DMS153 treated with DMSO at 0.1 percent for 48 hours (cell line): Measurements from ENCODE around the gene OCA2.
"Not testable (repeated sequence)": the region's sequence is repeated elsewhere in the genome, so short reads cannot be mapped to it uniquely, and the experiment has no call there.

Source experiments
- DNase-seq: peaks from one replicate; lab custom pipeline; 2025; ENCODE audit not compliant: unreplicated experiment; lab: John Stamatoyannopoulos, UW

The OCA2 gene

DNA sequence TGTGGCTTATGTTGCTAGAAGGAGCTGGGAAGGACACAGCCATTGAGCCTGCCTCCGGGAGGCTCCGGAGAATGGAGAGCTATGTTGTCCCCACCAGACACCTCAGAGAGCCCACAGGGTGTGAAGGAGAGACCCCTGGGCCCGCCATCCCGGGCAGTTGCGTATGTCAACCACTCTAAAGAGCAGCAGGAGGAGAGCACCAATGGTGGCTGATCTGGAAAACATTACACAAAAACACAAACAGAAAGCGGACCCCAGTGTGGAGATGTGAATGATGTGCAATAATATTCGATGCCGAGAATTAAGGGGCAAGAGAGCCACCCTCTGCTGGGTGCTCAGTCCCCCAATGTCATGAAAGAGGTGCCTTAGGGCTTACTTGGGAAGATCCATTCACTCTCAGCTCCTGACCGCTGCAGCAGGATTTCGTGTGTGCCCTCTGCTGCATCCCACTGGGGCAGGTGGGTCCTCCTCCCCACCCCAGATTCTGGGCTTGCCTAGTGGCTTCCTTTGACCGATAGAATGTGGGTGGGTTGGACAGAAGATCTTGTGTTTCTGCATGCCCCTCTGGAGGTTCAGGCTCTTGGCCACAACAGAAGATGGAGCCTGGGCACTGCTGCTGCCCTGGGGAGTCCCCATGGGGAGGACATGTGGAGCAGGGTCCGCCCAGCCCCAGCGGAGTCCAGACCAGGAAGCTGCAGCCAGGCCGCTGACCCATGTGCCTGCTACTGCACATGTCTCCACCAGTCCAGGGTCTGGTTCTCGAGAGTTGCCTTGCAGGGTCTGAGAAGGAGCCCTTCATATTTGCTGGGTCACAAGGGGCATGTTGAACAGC, 245.3 kb downstream of the OCA2 start:
- no peak for DNase-seq

DNA sequence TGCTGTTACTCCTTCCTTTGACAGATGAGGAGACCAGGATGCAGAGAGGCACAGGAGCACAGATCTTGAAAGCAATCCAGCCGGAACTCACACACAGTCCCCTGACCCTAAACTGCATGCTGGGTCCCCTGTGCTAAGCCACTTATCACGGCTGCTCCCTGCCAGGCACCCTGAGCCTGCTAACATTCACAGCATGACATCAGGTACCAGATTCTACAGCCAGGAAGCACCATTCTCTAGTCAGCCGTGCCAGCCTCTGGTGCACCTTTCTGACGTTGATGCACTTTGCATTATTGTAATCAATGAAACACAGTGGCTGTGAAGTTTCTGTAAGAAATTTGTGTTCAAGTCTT, 247.3 kb downstream of the OCA2 start:
- no peak for DNase-seq

DNA sequence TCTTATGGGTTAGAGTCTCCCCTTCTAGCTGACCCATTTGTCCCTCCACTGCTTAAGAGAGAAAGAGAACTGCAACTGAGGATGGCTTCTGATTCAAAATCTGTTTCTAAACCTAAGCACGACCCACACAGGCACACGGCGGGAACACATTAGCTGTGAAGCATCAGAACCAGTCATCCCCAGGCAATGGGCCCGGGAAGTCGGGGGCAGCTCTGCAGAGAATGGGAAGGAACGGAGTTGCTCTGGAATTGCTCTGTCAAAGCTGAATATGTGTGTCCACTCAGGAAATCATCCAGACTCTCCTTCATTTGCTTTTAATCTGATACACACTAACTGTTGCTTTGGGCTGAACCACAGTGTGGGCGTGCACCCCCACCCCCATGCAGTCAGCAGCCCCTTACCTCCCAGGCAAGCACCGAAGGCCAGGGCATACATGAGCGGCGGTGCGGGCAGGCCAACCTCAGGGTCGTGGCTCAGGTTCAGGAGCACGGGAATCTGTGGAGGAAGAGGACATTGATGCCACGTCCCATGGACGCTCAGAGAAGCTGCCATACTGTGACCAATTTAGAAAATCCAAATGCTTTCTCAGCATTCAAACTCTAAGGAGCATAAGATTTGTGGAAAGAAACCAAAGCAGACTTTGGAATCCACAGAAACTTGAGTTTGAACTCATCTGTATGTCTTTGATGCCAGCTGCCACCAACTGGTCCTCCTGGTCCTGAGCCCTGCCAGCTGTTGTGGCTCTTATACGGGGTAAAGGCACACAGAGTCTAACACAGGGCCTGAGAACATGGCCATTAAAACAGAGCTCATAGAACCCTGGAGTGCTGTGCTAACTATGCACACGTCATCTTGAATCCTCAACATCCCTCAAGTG, 247.9 kb downstream of the OCA2 start:
- no peak for DNase-seq

DNA sequence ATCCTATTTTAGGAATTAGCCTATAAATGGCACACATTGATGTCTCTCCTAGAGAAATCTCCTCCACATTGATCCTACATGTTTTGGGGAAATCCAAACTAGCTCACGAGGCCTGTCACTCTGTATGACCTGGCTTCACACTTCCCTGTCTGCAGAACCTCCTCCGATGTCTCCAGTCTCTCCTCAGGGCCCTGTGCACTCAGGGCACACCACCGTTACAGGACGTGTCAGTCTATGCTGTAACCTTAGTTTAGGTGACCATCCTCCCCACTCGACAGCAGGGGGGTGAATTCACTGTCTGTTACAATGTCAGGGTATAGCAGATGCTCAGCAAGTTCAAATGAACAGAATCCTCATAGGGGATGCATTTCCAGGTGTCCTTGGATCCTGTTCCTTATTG, 249.1 kb downstream of the OCA2 start:
- no peak for DNase-seq

DNA sequence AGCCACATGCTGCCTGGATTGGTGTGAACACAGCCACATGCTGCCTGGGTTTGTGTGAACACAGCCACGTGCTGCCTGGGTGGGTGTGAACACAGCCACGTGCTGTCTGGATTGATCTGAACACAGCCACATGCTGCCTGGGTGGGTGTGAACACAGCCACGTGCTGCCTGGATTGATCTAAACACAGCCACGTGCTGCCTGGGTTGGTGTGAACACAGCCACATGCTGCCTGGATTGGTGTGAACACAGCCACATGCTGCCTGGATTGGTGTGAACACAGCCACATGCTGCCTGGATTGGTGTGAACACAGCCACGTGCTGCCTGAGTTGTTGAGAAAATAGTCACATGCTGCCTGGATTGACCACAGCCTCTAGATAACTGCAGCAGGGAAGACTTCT, 250.2 kb downstream of the OCA2 start:
- DNase-seq: not testable (repeated sequence)

DNA sequence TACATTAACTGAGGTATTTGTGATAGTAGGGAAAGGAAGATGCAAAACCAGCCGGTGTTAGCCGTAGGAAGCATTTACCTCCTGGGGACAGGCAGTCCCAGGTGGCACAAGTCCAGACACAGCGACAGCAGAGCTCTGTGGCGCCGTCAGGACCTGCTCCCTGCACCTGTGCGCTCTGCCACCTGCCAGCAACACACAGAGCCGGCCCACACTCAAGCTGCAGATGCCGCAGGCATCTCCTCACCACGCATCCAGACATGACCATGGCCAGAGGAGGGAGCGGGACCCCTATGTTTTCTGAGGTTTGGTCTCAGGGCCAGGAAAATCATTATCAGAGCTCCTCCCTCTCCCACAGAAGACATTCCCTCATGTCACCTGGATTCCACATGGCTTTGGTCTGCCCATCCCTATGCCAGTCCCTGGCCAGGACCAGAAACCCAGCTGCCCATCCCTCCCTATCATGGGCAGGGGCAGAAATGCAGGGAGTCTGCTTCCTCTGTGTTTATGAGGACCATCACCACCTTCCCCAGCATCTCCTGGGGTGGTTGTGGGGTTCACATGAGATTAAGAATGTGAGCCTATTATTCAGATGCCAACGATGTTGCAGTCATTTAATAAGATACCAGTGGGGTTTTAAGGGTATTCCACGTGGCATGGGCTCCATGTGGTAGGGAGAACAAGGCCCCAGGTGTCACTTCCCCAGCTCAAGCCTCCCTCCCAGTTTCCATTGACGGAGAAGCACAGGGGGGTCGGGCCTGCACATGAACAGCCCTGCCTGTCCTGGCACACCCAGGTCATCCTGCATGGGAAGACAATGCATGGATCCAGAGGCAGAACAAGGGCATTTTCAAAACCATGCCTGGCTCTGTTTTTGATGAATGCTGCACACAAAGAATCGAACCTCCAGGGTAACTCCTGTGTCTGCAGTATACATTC, 251.1 kb downstream of the OCA2 start:
- no peak for DNase-seq

DNA sequence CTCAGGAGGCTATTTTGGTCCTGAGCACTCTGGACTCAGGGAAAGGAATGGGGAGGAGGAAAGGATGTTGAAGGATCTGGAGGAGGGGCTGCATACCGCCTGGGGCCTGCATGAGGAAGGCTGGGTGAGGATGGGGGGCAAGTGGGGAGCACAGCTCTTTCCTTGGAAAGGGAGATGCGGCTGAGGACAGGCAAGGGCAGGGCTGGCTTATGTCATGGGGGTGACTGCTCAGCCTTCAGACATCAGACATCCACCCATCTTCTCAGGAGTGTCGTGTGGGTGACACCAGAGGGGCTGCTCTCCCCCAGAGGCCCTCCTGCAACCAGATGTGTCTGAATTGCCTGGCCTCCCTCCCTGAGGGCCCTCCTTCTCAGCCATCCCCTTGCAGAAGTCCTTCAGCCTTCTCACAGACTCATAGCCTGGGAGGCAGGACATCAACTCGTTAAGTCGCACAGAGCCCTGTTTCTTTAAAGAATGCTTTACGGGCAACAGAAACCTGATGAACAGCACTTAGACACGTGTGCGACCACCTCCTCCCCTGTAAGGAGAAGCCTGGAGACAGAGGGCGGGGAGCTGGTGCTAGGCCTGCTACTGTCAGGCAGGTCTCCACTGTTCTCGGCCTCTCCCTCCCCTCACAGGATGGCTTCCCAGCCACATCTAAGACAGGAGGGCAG, 252.3 kb downstream of the OCA2 start:
- no peak for DNase-seq

DNA sequence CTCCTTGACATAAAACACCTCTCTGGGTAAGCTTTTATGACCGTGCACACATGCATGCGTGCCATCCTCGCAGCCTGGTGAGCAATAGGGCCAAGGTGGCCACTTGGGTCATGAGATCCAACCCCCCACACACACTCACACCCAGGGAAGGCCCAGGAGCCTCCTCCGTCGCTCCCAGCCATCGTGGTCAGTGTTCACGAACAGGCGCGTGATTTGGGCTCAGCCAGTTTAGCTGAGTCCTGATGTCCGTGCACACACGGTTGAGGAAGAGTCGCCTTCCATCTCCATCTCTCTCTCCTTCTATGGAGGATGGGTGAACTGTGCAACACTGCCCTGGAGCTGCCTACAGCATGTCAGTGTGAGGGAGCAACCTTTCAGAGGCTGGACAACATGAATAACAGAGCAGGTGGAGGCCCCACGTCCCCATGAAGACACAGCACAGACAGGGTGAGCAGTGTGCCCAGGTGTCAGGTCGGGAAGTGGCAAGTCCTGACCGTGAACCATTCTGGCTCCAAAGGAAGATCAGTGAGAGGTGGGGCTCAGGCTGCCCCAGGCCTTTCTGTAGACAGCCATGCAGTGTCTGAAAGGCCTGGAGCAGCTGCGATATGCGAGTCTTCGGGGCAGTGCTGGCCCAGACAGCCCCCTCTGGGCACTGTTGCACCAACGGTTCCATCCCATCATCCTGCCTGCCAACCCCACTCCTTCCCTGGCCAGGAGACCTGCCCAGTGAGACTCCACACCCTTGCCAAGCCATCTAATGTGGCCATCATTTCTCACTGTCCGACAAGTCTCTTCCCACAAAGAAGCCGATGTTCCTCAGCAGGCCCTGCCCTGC, 253.4 kb downstream of the OCA2 start:
- no peak for DNase-seq

DNA sequence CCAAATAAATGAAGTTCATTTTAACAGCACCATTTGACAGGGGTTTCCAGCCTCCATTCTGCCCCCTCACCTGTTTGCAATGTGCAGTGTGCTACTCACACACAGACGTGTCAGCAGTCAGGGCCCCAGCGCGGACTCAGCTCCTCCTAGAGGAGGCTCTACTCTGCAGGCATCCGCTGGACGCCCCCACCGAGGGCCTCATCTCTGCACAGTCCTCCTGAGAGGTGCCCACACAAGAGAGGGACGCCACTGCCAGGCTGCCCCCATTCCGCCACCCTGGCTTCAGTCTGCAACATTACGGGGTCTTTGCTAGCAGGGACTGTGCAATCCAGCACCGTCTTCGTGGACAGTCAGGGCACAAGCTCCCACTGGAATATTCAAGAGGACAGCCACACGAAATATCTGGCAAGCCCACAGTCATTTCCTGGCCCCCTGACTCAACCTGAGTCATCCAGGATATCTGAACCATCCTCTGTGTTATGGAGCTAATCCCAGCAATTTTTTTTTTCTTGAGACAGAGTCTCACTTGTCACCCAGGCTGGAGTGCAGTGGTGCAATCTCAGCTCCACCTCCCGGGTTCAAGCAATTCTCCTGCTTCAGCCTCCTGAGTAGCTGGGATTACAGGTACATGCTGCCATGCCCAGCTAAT, 255.0 kb downstream of the OCA2 start:
- DNase-seq: no peak

DNA sequence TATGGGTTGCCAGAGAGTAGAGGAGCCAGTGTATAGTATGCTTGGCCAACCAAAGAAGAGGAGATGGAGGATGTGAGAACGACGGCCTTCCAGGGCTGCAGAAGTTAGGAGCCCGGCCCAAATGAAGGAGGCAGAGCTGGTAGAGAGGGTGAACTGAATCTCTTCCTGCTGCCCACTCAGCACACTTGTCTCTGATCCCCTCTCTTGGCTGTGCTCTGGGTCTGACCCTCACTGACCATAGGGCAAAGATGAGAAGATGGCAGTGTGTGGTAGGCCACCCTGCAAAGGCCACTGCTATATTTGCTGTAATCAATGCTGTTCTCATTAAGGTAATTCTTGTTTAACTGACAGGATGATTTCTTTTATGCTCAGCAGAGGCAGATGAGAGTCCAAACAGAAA, 256.0 kb downstream of the OCA2 start:
- DNase-seq: no peak

DNA sequence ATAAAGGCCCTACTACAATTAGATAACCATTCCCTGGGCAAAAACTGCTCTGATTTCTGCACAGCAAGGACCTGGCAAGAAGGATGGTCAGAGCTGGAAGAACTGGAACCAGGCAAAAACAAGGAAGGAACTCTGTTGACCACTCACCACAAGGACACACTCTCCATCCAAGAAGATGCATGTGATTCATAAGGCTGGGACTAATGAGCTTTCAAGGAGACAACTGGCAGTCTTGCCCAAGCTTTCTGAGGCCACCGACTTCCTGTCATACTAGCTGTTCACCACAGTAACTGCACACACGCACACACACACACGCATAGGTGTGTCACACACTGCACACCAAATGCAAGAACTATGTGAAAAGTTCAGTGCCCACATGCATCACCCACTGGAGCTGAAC, 256.6 kb downstream of the OCA2 start:
- no peak for DNase-seq

DNA sequence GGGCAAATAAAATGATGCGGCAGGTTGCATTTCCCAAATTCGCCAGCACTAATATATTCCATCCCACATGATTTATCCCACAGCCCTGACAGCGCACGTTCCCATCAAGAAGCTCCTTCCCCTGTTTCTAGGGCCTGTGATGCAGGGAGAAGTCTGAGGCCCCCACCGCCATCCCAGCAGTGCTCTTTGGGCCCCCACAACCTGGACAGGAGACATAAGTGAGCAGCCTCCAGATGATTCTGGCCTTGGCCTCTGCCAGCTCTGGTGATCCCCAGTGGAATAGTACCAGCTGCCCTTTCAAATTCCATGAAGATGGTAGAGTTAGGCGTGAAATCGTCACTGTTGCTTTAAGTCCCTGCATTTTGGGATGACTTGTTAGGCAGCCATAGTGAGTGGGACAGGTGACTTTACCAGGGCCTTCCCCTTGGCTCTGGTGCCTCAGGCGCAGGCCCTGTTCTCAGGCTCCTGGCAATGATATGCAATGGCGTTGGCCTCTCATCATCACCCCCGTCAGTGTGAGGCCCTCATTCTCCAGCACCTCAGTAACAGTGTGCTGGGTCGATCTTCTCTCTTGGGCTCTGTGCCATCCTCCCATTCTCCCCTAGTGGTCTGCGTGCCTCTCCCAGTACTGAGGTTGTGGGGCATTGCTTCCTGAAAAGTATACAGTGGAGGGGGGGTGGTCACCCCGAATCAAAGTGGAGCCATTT, 263.7 kb downstream of the OCA2 start:
- no peak for DNase-seq

DNA sequence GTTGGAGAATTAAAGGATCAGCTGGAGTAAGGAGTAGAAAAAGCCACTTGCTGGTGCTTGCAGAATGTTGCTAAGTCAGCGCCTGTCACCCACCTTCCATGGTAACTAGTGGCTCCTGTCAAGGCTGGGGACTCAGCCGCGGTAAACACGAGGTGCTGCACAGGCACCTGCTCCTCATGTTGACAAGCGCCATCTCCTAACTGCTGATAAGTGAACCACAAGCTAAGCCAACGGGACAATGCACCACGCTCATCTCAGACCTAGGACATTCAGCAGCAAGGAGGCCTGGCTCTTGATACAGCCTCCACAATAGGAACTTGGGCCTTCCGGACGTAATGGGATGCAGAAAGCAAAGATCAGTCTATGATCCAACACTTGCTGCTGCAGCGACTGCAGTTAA, 264.4 kb downstream of the OCA2 start:
- no peak for DNase-seq

DNA sequence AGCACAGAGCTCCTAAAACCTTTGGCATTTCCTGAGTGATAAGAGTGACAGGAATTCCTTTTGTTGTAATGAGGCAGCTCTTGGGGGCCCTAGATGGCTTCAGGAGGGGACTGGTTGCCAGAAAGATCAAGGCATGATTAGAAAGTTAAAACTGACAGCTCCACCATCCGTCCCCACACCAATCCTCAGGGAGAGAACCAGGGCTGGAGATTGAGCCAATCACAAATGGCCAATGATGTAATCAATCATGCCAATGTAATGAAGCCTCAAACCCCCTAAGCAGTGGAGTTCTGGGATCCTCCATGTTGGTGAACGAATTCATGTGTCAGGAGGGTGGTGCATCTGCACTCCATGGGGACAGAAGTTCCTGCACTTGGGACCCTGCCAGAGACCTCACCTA, 265.1 kb downstream of the OCA2 start:
- DNase-seq: no peak

DNA sequence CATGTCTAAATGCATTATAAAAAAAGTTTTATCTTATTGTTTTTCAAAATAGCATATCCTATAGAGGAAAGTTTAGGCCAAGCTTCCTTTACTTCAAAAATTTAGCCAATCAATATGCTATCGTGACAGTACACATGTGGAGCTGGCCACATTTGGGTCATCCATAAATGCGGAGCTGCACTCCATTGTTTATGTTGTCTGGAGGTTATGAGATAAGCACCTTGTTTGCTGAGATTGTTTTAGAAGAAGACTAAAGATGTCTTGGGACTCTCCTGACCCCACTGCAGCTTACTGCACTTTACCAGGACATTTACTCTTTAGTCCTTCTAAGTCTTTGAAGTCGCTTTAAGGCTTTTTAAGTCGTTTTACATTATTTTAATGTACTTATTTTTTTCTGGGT, 265.9 kb downstream of the OCA2 start:
- no peak for DNase-seq

DNA sequence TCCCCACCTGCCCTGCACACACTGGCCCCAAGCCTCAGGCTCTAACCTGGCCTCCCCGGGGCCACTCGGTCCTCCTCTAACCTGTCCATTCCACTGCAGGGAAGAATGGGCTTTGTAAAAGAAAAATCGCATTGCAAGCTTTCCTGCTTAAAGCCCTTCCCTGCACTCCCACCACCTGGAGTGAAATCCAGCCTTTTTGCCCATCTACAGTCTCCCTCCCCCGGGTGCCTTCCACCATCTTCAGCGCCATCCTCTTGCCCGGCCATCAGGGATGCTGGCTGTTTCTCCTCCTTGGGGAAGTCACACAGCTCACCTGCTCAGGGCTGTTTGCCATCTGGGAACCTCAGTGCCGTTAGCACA, 266.9 kb downstream of the OCA2 start:
- DNase-seq: no peak

DNA sequence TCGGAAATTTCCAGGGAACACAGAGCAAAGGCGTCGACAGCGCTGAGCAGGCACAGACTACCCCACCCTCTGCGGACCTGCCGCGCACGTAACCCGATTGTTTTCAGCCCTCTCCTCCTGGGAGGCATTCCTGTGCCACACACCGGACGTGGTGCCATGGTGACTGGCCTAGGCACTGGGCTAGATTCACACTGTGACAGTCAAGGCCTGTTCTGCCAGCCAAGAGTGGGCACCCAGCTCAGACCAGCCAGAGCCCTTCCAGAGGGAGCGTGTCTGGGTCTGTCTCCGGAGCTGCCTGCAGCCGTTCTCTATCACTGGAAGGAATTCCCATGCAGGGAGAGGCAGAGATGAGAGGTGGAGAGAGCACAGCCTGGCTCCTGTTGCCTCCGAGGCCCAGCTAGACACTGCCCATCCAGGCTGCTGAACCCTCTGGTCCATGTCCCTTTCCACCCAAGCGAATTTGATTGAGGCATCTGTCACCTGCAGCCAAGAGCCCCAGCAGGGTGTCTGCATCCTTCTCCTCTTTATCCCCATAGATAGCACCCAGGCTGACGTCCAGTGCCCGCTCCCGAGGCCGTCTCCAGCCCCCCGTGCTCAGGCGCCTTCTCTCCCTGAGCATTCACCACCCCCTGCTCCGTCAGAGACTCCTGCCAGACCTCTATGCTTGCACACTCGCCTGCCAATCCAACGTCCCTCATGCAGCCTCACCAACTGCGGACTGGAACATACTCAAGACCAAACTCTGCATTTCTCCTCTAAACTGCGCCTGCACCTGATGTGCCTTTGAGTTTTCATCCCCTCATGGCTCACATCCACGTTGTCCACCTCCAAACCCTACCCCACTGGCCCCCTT, 267.5 kb downstream of the OCA2 start:
- no peak for DNase-seq

DNA sequence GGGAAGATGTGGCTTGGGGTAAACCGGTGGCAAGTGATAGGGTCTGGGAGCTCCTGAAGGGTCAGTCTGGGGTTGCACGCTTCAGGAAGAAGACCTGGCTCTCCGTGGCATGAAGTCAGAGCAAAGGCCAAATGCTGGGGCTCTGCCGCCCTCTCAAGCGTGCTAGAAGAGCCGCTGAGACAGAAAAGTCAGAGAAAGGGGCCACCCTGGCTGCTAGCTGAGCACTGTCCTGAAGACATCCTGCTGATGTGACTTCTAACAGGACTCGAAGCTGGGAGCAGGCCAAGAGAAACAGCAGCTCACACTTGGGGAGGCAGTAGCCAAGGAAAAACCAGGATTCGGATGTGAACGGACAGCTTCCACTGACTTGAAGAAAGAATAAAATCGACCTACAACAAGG, 270.4 kb downstream of the OCA2 start:
- no peak for DNase-seq
